ENCODE measurements around the gene MBOAT1.

The MBOAT1 gene

DNA sequence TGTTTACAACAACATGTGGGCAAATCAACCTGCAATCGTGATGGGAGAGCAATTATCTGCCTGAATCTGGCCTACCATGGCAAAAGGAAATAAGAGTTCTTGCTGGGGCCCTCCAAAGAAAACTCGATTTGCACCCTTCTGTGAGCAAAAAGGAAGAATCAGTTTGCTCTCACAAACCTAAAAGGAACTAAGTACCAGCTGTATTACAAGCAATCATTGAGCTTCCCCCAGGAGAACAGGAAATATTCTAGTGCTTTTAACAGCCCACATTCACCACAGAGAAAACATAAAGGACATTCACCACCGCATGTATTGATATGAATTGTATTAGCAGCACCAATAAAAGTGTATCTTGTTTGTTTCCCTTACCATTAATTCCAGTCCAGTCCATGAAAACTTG is 75.0 kb downstream of the MBOAT1 start:
- no peak for DNase-seq (ENCODE audit: low read depth)

GRCh38 chr6:20135677-20136268 is 76.5 kb downstream of the MBOAT1 start:
- DNase-seq (ENCODE audit: low read depth): no peak

DNA sequence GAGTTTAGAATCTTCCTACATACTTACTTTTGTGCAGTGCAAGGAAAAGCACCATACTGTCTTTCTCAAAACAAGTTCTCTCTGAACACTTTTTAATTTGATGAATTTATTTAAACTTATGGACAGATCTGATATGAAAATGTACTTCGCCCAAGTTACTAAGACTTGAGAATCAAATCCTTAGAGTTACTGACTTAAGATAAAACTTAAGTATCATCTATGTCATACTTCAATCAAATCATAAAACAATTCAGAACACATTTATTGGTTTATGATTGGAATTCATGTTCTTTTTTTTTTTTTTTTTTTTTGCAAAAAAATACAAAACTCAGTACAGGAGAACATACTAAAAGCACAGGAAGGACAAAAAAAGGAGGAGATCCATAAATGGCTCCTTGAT is 77.7 kb downstream of the MBOAT1 start:
- no peak for DNase-seq (ENCODE audit: low read depth)

DNA sequence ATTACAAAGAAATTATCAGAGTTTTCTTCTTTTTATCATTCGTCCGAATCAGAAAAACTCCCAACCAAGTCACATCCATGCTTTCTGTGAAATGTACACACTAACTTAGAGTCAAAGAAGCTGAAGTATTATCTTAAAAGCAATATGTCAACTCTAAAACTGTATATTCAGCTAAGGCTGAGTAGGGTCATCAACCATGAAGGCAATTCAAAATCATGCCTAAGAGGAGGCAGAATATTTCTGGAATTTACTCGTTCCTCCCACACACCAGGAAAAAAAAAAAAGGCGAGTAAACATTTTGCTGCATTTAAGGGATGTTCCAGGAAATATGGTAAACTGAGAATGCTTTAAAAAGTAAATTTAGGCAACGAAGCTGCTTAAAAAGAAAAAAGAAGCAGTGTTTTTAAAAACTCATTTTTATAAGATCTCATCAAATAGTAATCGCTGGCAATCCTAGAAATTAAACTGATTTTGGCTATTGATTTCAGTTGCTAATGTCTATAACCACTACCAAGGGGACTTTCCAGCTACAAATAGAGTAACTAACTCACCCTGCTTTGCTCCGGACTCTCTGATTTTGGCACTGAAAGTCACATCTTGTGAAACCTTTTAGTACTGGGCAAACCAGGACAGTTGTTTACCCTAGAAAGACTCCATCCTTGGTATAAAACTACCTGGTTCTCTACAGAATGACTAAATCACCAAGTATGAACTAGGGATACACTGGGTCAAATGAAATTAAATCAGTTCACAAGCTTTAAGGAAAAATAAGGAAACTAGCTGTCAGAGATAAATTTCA is 82.8 kb downstream of the MBOAT1 start:
- DNase-seq (ENCODE audit: low read depth): no peak

DNA sequence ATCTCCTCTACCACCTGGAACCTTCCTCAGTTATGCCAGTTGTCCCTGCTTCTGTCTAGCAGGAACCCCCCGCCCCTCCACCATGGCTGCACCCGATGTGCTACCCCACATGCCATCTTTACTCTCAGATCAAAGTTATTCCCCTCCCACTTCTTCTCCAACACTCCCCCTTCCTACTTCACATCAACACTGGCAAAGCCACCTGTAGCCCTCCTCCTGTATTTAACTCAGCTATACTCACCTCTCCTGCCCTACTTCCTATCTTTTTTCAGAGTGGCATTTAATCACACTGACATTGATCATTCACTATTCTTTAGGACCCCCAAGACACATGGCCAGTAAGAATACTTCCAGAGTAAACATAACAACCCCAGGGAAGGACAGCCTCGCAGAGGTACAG is 84.3 kb downstream of the MBOAT1 start:
- no peak for DNase-seq (ENCODE audit: low read depth)

DNA sequence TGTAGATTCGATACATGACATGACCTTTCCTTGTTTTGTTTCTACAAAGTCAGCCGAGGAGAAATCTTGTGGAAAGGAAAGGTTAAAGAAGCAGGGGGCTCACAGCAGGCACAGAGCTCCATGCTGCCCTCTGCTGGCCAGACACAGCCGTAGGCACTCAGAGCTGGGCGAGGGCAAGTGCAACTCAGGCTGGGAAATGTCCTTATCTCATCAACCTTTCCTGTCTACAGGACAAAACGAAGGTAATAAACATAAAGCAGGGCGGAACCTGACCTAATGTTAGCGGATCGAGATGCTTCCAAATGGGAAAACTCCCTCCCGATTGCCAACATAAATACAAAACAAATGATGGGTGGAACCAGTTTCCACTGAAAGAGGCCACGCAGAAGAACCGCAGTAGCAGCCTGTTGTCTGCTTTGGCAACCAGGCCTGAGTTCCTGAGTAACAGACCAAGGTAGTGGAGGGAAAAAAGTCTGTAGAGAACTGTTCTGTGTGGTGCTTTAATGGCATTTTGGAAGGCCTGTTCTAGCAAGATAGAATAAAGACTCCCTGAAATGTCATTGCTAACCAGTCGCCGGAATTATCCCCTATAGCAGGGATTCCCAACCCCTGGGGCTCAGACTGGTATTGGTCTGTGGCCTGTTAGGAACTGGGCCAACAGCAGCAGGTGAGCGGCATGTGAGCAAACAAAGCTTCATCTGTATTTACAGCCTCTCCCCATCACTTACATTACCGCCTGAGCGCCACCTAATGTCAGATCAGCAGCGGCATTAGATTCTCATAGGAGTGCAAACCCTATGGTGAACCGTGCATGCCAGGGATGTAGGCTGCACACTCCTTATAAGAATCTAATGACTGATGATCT is 85.2 kb downstream of the MBOAT1 start:
- DNase-seq (ENCODE audit: low read depth): peak; percentile 49

DNA sequence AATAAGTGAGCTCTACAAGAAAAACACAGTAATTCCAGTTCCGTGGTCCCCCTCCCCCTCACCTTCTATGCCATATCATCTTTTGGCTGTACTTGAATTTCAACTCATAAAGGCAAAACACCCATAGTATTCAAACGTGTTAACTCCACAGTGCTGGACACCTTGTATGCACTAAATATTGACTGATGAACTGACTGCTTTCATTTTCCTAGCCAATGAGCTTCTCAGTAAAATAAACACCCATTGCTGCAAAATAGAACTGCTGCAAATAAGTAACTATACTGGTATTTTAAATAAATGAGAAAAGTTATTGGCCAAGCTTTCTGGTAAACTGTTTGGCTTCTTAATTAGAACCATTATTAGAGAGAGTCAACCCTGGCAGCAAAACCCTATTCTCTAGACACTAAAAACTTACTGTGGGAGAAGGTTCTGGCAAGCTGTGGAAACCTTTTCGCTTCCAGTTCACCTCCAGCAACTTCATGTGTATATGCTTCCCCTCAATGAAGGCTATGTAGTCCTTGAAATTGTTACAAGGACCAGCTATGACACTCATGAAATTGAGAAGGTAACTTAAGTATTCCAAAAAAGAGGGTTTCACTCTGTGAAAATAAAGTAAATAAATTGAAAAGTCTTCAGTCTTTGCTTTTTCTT is 86.0 kb downstream of the MBOAT1 start:
- DNase-seq (ENCODE audit: low read depth): no peak

DNA sequence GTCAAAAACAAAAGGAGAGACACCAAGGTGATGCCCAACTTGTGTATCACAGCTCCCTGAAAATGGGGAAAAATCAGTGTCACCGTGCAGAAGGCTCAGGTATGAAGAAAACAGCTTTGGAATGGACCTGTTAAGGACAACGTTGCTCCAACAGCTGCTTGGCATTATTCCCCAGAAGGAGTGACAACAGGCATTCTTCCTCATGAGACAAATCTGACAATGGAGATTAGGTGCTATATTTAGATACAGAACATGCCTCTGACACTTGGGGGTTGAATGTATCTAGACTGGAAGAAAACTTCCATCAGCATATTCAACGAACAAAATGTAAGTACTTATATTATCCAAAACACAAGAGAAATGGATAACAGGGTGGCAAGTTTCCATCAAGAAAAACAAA is 87.7 kb downstream of the MBOAT1 start:
- no peak for DNase-seq (ENCODE audit: low read depth)

DNA sequence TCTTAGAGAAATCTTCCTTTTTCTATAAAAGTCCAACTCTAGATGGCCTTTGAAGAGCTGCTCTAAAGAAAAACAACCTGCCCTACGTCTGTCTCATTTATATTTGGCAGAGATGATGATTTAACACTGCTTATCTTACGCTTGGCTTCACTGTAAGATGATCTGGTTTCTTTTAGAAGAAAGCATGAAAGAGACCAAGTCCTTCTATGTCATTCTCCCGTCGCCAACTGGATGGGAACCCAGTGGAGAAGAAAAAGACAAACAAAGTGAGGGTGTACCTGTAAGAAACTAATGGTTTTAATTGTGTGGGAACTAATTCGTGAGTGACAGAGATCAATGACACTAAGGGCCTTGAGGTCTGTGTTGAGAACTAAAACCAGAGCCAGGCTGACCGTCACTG is 92.8 kb downstream of the MBOAT1 start:
- DNase-seq (ENCODE audit: low read depth): no peak

DNA sequence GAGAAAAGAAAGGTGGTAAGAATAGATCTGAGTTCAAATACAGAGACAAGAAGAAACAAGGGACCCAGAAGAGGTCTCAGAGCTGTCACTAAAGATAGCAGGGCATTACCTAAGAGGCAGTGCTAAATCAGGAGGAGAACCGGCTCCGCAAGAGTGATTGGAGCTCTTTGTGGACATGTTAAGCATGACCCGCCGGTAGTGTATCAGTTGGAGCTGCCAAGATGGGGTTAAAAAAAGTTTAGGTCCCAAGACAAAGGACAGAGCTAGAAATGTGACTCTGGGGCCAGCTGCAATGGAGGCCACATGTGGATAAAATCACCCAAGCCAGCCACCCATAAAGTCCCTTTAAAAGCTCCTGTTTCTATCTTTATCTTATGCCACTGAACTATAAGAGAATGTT is 93.4 kb downstream of the MBOAT1 start:
- DNase-seq (ENCODE audit: low read depth): no peak

GRCh38 chr6:20117474-20117873 is 94.8 kb downstream of the MBOAT1 start:
- DNase-seq (ENCODE audit: low read depth): no peak

DNA sequence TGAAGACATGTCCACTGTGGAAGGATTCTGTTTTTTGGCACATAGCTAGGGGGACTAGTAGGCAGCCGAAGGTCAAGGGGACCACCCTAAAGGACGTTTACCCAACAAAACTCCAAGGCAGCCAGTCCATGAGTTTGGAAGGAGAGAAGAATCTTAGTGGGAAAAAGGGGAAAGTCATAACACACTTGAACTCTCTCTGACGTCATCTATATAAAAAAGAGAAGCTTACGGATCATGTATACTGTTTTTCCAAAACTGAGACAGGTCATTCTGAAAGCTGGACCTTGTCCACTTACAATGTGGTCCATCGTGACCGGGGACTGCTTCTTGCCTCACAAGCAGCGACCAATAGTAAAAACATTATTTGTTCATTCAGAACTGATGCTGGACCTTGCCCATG is 95.5 kb downstream of the MBOAT1 start:
- no peak for DNase-seq (ENCODE audit: low read depth)

- DNase-seq (ENCODE audit: low read depth): no peak
Observed at GRCh38 chr6:20115246-20115980, 96.9 kb downstream of the MBOAT1 start.

DNA sequence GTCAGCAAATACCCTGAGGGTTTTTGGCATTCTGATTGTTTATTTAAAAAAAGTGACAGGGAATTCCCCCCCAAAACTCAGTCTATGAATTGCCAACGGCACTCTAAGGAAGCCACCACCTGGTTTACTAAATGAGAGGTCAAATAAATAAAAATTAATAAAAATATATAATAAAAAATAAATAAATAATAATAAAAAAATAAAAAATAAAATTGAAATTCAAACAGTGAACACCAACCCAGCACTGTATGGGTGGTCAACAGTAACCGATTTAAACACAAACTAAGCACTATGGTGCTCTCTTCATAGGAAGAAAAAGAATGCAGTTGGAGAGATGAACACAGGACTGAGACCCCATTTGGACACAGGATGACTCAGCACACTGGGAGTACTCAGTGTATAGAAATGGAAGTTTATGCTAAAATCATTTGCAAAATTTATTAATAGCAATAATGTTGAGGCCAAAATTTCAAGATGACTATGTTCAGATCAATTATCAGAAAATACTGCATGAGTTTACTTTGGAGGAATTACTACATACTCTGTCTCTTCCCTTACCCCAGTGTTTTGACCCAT is 98.5 kb downstream of the MBOAT1 start:
- DNase-seq (ENCODE audit: low read depth): no peak

DNA sequence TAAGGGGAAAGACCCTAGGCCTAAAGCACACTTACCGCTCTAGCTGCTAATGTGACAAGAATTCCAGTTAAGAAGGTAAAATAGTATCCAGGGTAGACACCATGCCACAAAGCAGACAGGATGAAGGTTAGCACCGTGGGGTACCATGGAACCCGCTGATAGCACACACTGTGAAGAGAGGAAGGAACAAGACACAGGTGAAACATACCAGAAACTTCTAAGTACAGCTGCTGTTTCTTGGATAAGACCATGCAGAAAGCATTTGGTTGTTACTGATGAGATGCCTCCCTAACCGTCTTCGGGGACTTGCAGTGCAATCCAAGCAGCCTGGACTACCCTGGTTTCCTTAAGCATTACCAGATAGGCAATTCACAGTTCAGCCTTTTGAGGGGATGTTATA is 99.4 kb downstream of the MBOAT1 start:
- DNase-seq (ENCODE audit: low read depth): no peak

DNA sequence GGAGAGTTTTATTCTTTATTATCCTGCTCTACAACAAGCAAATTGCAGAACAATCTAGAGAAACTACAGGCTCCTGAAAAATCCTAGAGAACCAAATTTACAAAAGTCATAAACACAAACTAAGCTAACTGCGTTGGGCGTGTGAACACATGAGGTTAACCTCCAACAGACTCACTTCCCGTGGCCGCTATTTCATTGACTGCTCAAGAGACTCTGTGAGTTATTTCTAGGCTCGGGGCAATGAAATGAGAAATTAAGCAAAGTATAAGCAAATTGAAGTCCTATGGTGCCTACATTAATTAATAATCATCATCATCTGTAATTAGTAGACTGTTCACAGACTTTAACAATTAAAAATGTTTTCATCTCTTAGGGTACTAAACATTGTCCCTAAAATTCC is 100.0 kb downstream of the MBOAT1 start:
- no peak for DNase-seq (ENCODE audit: low read depth)

DNA sequence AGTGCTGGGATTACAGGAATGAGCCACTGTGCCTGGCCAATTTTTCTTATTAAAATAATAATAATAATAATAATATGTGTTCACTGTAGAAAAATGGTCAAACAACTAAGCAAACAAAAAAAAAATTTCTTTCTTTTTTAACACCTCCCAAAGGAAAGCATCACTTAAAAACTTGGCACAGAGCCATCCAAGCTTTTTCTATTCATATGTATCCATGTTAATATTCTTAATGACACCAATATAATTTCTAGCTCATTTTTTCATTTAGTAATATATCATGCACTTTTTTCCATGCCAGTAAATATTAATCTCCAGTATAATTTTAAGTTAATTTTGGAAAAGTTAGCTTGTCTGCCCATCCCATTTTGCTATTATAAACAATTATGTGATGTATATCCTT is 101.8 kb downstream of the MBOAT1 start:
- DNase-seq (ENCODE audit: low read depth): no peak

- no peak for DNase-seq (ENCODE audit: low read depth)
Observed at GRCh38 chr6:20109526-20109925, 102.7 kb downstream of the MBOAT1 start.

- DNase-seq (ENCODE audit: low read depth): no peak
Observed at GRCh38 chr6:20105838-20106237, 106.4 kb downstream of the MBOAT1 start.

DNA sequence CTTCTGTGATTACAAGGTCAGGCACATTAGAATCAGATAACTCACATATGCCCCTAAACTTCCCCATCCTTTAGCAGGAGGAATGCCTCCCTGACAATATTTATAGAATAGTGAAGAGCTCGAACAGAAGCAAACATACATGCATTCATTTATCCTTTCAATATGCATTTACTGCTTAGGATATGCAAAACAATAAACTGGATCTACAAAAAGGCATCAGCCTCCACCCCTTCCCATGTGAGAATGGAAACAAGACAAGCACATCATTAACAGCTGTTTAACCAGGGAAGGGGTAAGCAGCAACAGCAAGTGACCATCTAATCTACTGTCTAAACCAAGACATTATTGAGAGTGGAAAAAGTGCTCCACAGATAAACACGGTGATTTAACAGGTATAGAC is 107.6 kb downstream of the MBOAT1 start:
- DNase-seq (ENCODE audit: low read depth): no peak

DNA sequence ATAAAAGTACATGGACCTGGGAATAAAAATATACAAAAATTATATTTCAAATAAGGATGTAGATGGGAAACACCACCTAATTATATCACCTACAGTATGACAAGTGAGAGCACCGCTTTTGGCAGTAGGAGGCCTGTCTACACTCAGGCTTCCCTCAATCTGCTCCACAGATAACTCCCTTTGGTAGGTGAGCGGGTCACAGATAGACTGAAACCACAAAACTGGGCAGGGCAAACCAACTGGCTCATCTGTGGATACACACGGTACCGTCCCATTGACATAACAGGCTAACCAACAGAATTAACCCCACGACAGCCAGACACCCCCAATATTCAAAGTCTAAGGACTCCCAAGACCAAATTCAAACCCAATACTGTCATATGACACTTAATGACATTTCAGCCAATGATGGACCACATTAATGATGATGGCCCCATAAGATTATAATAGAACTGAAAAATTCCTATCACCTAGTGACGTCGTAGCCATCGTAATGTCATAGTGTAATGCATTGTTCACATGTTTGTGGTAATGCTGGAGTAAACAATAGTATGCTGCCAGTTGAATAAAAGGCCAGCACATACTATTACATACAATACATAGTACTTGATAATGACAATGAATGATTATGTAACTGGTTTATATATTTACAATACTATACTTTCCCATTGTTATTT is 109.7 kb downstream of the MBOAT1 start:
- no peak for DNase-seq (ENCODE audit: low read depth)

Measured in stimulated activated CD8-positive, alpha-beta memory T cell treated with anti-CD3 and anti-CD28 coated beads, Interleukin-12 subunit alpha, Interleukin-12 subunit beta, amount 100 ng/mL, for 1 hour (primary cell).